ENCODE measurements around the gene FAM107B.

Gene FAM107B

GRCh38 chr10:14571866-14572507 lies 202.7 kb downstream of the FAM107B start:
- no peak for DNase-seq

DNA sequence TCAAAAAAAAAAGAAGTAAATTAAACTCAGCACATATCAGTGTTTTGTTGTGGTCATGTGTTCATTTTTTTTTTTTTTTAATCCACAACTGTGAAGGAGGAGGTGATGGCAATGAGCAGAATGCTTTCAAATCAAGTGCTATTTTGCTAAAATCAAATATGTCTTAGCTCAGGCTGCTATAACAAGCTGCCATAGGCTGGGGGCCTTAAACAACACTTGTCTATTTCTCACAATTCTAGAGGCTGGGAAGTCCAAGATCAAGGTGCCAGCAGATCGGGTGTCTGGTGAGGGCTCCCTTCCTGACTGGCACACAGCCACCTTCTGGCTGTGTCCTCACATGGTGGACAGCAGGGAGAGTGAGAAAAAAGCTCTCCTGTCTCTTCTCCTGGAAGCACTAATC lies 203.9 kb downstream of the FAM107B start:
- no peak for DNase-seq

DNA sequence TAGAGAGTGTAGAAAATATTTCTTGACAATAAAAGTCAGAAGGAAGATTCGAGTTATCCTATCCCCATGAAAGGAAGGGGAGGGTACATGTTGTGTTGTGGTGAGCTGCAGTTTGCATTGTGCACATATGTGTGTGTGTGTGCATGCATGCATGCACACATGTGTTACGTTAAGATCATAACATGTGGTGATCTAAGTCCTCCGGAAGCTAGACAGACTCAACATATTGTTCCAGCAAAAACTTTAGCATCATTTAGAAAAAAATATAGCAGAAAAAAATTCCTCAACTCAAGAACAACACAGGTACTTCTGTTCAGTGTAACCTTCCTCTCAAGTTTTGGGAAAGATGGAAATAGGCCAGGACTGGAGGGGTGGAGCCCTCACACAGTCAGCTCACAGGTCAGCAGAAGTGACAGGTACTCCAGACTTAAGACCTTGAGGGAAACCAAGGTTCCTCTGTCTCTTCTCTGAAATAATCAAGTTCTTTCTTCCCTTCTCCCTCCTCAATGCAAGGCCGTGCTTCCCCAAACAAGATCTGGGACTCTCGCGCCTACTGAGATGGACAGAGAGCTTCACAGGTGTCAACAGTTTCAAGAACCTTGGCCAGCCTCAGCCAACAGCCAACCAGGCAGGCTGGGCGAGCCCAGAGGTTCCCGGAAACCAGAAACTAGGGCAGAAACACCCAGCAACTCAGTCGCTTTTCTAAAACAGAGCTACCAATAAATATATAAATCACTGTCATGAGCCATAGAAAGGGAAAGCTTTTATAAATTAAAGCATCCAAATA lies 205.2 kb downstream of the FAM107B start:
- no peak for DNase-seq

- no peak for DNase-seq
Observed at GRCh38 chr10:14567421-14567820, 207.3 kb downstream of the FAM107B start.

DNA sequence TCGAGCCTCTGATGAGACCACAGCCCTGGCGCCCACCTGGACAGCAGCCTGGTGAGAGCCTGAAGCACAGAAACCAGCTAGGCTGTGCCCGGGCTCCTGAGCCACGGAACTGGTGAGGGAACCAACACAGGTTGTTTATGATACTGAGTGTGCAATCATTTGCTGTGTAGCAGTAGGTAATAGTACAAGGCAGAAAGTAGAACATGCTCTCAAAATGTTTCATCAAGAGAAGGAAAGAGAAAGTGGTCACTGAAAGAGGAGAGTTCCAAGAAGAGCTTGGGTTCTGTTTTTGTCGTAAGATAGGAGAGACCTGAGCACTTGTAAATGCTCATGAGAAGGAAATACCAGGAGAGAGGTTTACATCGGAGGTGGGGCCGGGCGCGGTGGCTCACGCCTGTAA lies 208.2 kb downstream of the FAM107B start:
- DNase-seq, result no peak

DNA sequence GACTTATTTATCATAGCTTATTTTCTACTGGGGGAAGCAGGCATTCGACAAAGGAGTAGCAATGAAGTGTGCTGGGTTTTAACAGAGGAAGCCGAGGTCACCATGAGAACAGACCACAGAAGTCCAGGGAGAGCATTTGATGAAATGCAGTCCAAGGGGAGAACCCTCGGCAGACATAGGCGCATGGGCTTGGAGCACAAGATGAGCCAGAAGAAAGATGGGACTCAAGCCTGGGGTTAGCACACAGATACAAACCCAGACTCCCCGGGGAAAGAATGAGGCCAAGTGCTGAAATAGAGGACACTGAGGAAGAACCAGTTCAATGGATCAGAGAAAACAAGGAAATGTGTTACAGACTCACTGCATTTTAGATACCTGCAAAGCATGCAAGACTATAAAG lies 209.5 kb downstream of the FAM107B start:
- no peak for DNase-seq

- DNase-seq, result no peak
Observed at GRCh38 chr10:14564268-14564744, 210.4 kb downstream of the FAM107B start.

- no peak for DNase-seq
Observed at GRCh38 chr10:14563359-14563940, 211.2 kb downstream of the FAM107B start.

DNA sequence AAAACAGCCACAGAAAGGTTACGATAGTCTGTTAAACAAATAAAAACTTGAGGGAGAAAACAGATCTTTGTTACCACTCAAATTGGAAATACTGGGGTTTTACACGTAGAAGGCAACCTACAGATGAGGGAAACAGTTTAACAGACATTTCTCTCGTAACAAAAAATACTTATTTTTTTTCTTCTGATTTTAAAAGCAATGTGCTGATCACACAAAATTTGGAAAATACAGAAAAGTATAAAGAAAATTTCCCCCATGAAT lies 211.7 kb downstream of the FAM107B start:
- DNase-seq, result no peak

GRCh38 chr10:14562218-14563075 lies 212.2 kb downstream of the FAM107B start:
- DNase-seq, result no peak

GRCh38 chr10:14560791-14561765 lies 213.6 kb downstream of the FAM107B start:
- DNase-seq, result no peak

DNA sequence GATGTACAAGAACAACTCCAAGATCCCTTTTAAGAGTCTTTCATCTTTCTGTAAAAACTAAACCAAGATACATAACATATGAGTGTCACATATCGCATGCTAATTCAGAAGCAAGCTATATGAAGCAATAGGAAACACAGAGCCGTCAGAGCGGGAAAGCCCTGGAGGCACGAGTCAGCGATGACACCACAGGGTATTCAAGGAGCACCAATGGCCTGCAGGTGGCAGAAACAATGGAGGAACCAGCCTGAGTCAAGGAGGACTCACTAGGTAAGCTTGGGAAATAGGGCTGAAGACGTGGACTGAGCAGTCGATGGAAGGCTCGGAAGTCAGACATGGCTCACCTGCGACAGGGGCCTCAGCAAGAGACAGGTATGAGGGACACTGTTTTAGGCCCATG lies 214.4 kb downstream of the FAM107B start:
- no peak for DNase-seq

DNA sequence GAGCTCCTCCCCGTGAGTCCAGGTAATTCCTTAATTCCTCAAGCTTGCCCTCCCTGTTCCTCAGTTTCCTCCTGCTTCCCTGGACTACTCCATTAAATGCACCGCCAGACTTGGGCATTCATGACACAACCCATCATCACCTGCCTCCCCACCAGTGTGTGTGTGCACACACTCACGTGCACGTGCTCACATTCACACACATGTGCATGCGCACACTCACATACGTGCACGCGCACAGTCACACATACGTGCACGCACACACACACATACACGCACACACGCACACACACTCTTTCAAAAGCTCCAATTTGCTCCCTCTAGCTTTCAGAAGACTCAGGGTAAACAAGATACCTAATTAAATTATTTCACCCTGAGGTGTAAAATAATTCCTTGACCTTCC lies 216.7 kb downstream of the FAM107B start:
- DNase-seq, result no peak

DNA sequence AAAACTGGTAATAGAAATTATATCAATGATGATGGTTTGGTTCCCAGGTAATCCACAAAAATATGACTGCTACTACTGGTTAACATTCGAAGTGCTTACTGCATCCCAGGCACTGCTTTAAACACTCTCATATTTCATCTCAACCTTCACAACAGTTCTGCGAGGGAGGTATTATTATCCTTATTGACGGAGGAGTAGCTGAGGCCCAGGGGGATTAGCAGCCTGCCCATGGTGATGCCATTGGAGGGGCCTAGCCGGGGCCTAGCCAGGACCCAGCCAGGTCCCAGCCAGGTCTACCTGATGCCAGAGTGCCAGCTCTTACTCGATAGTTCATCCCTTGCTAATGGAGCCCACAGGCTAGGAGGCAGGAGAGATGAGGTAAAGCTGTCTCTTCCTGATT lies 217.1 kb downstream of the FAM107B start:
- no peak for DNase-seq

DNA sequence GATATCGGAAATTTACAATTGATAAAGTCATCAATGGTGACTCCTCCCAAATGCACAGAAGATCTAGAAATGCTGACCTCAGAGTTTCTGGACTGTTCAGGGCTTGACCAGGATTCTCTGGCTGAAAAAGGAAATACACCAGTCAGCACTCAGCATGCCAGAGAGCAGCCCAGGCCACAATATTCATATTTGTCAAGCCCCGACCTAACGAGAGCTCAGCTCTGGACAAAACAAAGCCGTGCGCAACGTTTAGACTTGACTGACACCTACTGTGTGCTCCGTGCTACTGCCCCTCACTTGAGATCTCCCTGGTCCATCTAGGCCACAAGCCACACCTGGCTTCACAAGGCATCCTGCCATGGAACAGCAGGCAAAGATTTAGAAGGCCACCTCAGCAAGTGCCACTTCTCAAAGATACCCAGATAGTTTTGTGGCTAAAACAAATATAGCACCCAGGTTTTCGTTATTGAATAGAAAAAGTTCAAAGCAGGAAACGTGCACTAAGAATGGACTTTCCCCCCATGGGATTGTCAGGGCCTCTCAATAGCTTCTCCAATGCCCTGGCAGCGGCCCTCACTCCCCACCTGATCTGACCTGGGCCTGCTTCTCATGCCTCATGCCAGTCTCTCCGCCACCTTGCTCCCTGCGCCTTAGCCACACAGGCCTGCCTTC lies 218.3 kb downstream of the FAM107B start:
- no peak for DNase-seq

DNA sequence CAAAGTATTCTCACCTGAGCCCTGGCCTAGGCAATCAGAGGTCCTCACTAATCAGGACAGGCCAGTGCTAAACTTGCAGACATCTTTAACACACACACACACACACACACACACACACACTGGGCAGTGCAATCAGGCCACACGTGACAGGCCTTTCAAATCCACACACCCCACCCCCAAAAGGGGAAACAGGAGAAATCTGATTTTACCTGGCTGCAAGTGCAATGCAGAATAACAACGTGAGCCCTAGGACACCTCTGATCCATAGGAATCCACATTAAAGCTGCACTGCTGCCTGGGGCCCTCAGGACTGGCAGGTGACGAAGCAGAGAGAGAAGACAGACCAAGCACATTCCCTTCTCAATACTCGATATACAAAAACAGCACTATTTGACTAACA lies 218.9 kb downstream of the FAM107B start:
- DNase-seq, result no peak

GRCh38 chr10:14554491-14555205 lies 220.0 kb downstream of the FAM107B start:
- DNase-seq, result no peak

DNA sequence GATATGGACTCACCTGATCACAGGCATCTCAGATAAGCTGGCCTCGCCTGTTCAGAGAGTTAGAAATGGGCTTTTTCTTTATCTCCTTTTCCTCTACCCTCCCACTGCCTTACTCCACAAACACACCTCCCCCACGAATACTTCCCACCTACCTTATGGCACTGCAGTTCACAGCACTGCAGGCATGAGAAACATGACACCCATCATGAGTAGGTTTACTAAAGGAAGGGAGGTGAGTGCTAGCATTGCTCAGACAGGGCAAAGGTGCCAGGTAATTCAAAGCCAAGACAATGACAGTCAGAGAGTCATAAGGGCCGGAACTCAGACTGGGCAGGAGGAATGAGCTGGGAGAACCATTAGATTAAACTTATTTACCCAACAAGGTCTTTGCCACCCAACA lies 220.6 kb downstream of the FAM107B start:
- no peak for DNase-seq

- no peak for DNase-seq
Observed at GRCh38 chr10:14553448-14553847, 221.2 kb downstream of the FAM107B start.

GRCh38 chr10:14552015-14552414 lies 222.7 kb downstream of the FAM107B start:
- DNase-seq, result no peak

GRCh38 chr10:14550471-14550981 lies 224.2 kb downstream of the FAM107B start:
- no peak for DNase-seq

Measured in femur (tissue), 1 donor.